GM21360 (cell line): ENCODE results near the gene TNK2.
"Not testable (repeated sequence)": the region's sequence is repeated elsewhere in the genome, so short reads cannot be mapped to it uniquely, and the experiment has no call there.

Source experiments
- ATAC-seq: cut with Tn5 transposase; IDR thresholded peaks from one replicate; pipeline ENCODE4 v1.9.1; 2021; ENCODE audit warnings: mild to moderate bottlenecking, moderate library complexity; ENCODE audit not compliant: unreplicated experiment

TNK2 gene

DNA sequence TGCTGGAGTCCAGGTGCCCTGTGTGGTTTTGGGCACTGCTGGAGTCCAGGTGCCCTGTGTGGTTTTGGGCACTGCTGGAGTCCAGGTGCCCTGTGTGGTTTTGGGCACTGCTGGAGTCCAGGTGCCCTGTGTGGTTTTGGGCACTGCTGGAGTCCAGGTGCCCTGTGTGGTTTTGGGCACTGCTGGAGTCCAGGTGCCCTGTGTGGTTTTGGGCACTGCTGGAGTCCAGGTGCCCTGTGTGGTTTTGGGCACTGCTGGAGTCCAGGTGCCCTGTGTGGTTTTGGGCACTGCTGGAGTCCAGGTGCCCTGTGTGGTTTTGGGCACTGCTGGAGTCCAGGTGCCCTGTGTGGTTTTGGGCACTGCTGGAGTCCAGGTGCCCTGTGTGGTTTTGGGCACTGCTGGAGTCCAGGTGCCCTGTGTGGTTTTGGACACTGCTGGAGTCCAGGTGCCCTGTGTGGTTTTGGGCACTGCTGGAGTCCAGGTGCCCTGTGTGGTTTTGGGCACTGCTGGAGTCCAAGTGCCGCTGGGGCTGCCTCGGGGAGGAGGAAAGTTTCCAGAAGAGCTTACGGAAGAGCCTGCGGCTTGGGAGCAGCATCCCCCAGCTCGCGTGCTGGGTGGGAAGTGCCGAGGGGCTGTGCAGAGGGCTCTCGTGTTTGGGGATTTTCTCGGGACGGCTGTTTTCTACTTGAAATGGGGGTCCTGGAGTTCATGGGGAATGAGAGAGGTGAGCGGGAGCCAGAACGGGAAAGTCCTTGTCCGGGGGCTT, 83.7 kb downstream of the TNK2 start:
- ATAC-seq, result not testable (repeated sequence)

DNA sequence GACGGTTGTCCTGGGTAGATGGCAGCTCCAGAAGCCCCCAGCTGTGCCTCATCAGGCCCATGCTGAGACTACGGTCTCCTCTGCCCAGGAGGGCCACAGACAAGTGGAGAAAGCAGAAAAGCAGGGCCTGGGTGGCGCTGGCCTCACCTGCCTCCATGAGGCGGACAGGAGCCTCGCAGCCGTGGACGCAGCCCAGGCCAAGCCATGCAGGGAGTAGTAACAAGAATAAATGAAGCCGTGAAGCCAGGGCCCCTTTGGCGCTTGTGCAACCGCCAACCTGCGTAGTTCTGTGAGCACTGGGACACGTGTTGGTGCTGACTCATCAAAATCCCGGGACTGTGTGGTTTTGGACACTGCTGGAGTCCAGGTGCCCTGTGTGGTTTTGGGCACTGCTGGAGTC, 84.4 kb downstream of the TNK2 start:
- no peak for ATAC-seq

DNA sequence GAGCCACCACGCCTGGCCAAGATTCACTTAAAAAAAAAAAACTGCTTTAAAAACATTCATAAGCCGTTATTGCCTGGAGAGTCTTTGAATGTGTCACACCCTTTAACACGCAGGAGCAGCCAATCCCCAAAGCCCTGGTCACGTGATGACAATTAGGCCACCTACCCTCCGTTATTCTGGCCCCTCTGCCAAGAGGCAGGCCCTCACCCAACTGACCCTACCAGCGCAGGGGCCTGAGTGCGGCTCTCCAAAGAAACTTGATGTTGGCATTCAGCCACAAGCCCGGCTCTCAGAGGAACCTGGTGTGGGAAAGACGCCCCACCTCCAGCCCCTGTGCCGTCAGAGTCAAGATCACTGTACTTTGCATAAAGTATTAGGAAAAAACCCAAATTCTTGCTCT, 85.1 kb downstream of the TNK2 start:
- ATAC-seq, result no peak

DNA sequence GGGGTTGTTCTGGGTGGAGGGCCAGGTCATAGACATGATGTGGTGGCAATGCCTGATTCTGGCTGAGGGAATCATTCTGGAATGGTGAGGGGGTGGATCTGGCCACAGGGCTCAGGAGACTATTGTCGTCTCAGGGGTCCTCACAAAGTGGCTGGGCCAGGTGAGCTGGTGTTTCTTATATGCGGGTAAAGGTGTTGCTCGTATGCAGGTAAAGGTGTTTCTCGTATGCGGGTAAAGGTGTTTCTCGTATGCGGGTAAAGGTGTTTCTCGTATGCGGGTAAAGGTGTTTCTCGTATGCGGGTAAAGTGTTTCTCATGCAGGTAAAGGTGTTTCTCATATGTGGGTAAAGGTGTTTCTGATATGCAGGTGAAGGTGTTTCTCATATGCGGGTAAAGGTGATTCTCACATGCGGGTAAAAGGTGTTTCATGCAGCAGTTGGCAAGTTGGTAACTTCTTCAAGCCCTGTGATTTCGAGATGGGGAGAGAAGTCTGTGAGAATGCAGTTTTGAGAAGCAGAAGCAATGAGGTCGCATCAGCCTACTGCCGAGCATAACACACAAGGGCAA, 86.1 kb downstream of the TNK2 start:
- ATAC-seq, result no peak

DNA sequence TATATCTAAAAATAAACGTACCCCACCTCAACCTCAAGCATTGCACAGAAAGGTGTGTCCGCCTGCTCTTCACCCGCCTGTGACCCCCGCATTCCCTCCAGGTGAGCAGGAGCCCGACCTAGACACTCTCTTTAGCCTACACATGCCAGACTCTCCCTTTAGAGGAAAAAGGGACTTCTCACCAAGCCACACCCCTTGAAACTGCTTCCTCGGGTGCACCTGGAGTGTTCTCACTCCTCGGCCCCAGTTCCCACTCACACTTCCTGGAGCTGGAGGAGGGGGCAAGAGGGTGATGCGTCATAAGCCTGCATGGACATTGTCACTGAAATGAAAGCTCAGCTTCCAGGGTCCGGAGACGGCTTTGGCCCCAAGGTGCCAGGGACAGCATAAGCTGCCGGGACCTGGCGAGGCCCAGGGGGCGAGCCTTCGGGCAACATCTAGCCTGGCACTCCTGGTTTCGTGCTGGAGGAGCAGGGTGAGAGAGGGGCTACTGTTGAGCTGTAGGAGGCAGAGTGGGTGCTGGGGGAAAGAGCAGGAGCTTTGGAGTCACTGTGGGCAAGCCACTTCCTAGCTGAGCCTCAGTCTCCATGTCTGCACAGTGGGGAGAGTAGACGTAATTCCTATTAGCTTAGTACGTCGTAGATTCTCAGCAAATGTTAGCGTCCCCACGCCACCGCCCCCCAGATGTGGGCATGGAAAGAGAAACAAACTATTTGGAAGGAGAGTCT, 86.8 kb downstream of the TNK2 start:
- ATAC-seq, result no peak

DNA sequence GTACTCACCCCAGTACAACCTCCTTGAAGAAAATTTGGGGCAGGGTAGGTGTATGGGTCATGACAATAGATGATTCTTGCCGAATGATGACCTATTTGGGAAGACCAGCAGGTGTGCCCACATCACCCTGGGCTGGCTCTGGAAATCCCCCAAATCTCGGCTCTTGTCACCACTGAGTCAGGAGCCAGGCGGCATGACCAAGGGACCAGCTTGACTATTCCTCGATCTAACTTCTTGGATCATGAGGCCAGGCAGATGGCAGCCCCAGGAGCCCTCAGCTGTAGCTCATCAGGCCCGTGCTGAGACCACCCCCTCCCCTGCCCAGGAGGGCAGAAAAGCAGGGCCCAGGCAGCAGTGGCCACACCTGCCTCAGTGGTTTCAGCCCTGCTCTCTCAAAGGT, 87.5 kb downstream of the TNK2 start:
- no peak for ATAC-seq

DNA sequence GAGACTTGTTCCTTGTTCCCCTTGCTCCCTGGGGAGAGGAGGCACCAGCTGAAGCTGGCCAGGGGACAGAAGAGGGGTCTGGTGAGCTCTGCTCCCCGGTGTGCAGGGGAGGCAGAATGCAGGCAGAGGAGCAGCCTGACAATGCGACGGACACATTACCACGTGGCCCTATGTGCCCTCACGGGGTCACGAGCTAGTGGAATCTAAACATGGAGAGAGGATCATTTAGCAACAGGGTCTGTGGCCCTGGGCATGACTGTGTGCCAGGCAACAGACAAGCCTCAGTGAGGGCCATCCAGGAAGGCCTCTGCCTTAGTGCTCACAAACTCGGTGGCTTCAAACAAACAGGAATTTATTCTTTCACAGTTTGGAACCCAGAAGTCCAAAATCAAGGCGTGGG, 88.2 kb downstream of the TNK2 start:
- no peak for ATAC-seq

DNA sequence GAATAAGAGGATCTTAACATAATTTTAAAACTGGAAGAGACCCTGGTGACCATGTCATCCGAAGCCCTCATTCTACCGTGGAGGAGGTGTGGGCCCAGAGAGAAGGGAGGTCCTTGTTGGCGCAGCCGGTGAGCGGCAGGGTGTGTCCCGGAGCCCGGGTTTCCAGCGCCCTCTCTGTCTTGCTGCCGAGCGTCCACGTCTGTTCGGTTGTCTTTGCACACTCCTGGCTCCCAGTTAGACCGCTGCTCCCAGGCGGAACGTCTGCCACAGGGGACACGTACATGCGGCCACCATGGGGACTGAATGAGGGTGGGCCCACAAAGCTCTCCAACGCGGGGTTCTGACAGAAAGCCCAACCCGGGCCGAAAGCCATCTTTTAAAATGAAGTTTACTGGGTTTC, 90.0 kb downstream of the TNK2 start:
- ATAC-seq, result no peak

DNA sequence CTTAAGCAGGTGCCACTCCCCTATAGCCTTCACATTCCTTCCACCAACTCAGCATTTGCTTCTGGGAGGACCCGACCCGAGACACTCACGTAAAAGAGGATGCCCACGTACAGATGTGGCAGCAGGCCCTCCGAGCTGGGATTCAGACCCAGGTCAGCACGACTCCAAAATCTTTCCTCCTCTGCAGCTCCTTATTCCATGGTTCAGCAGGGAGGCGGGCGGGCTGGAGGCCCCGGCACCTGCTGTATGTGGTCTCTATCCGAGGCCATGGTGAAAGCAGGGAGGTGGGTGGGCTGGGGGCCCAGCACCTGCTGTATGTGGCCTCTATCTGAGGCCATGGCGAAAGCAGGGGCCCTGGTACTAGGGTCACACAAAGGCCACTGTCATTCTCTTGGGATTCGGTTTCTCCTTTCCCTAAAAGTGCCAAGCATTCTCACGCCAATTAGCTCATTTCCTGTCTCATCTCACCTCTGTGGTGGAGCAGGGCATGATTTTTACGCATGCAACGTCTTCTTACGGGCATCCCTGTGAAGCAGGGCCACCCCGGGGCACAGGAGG, 90.7 kb downstream of the TNK2 start:
- no peak for ATAC-seq

DNA sequence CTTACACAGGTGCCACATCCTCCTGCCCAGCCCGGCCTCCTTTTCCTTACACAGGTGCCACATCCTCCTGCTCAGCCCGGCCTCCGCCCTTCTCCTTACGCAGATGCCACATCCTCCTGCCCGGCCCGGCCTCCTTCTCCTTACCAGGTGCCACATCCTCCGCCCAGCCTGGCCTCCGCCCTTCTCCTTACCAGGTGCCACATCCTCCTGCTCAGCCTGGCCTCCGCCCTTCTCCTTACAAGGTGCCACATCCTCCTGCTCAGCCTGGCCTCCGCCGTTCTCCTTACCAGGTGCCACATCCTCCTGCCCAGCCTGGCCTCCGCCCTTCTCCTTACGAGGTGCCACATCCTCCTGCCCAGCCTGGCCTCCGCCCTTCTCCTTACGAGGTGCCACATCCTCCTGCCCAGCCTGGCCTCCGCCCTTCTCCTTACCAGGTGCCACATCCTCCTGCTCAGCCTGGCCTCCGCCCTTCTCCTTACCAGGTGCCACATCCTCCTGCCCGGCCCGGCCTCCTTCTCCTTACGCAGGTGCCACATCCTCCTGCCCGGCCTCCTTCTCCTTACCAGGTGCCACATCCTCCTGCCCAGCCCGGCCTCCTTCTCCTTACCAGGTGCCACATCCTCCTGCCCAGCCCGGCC, 92.0 kb downstream of the TNK2 start:
- not testable (repeated sequence) for ATAC-seq

DNA sequence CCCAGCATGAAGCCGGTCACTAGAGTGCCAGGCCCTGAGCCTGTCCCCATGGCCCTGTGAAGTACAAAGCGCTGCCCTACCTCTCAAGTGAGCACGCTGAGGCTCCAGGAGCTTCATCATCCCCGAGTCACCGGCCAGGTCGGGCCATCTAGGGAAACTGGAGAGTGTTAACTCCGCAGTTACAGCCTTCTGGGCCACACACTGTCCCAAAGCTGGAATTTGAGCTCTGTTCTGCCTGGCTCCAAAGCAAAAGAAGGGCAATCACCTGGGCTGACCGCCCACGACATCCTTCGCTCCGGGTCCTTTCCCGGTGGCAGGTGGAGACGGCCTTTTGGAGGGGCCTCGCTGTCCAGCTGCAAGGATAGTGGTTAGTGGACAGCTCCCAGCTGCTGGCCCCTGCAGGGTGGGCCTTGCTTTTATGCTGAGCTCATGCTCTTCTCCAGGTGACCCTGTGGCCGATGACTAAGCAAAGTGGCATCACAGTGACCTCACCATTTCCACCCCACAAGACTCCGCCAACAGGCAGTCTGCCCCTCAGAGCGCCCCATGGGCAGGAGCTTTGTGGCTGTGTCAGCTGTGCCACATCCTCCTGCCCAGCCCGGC, 93.1 kb downstream of the TNK2 start:
- no peak for ATAC-seq

DNA sequence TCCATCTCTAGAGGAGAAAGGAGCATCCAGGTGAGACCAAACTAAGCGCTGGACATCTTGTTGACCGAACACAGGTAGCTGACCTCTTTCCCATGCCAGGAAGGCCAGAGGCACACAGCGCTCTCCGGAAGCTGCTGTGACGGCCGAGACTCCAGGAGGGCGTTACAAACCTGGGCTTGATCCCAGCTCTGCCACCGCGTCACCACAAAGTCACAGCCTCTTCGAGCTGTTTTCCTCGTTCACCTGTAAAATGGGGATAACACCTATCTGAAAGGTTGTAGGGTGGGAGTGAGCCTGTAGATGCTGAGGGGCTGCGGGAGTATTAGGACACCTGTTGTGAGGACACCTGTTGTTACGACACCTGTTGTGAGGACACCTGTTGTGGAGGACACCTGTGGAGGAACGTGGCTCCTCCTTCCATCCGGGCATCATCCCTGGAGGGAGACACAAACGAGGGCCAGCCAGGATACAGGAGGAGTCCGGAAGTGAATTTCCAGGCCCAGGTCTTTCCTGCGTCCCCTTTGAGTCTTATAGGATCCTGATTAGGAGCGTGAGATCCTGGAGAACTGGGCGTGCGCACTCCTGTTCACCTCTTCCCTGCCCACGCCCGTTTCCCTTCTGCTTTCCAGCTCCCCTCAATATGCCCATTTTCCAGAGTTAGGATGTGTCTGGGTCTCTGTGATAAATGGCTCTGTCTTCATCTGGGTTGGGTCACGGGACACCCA, 94.3 kb downstream of the TNK2 start:
- no peak for ATAC-seq
